Renal cortical epithelial cell (primary cell): ENCODE data around the gene IGFL4. TPM values are rescaled to one million over a fixed set of nuclear protein-coding genes. Genes with fewer than 3 reads are reported as not detected.
A peak's percentile ranks its signal among the peaks of the same experiment; 100 is the strongest.

Experiments
- DNase-seq: peaks from one replicate; pipeline ENCODE4 v3.0.0-alpha.2; 2011; ENCODE audit warnings: low read depth
- total RNA-seq: library from RNA; depleted of rRNA; stranded (reverse); fragments of >200 nt; gene quantifications from 2 replicates; pipeline ENCODE4 v1.2.3, GENCODE V29; 2014

The IGFL4 gene
- total RNA-seq, 1 donor from 2014 or later = not detected

- DNase-seq = no peak
These were observed 19.2 kb downstream of the IGFL4 start for GRCh38 chr19:46021531-46022041.

GRCh38 chr19:46020819-46021125 is 20.0 kb downstream of the IGFL4 start:
- DNase-seq = no peak

GRCh38 chr19:46019270-46019669 is 21.5 kb downstream of the IGFL4 start:
- DNase-seq = no peak

- no peak for DNase-seq
These were observed 22.0 kb downstream of the IGFL4 start for GRCh38 chr19:46018729-46019251.

GRCh38 chr19:46017874-46018675 is 22.7 kb downstream of the IGFL4 start:
- no peak for DNase-seq

GRCh38 chr19:46017095-46017429 is 23.7 kb downstream of the IGFL4 start:
- DNase-seq = no peak

GRCh38 chr19:46016426-46017094 is 24.2 kb downstream of the IGFL4 start:
- peak; percentile 49 for DNase-seq

GRCh38 chr19:46015687-46016425 is 24.9 kb downstream of the IGFL4 start:
- no peak for DNase-seq

- DNase-seq = peak; percentile 57
These were observed 25.7 kb downstream of the IGFL4 start for GRCh38 chr19:46014941-46015686.

- DNase-seq = no peak
These were observed 26.3 kb downstream of the IGFL4 start for GRCh38 chr19:46014534-46014933.

- peak; percentile 35 for DNase-seq
These were observed 31.0 kb downstream of the IGFL4 start for GRCh38 chr19:46009530-46010510.

GRCh38 chr19:46006411-46006810 is 34.4 kb downstream of the IGFL4 start:
- no peak for DNase-seq

GRCh38 chr19:46002678-46003275 is 38.0 kb downstream of the IGFL4 start:
- no peak for DNase-seq

- DNase-seq = no peak
These were observed 40.1 kb downstream of the IGFL4 start for GRCh38 chr19:46000491-46001246.

- DNase-seq = no peak
These were observed 41.1 kb downstream of the IGFL4 start for GRCh38 chr19:45999653-46000121.

GRCh38 chr19:45998834-45999233 is 42.0 kb downstream of the IGFL4 start:
- no peak for DNase-seq

GRCh38 chr19:45996933-45997332 is 43.9 kb downstream of the IGFL4 start:
- DNase-seq = no peak

- no peak for DNase-seq
These were observed 45.0 kb downstream of the IGFL4 start for GRCh38 chr19:45995715-45996385.
